GM23338 (cell line): ENCODE measurements around the gene TINAGL1. TPM values are rescaled to one million over a fixed set of nuclear protein-coding genes. Genes with fewer than 3 reads are reported as not detected.

Experiments
- ATAC-seq: fragments of 200-7000 bp; cut with Tn5 transposase; 3 replicates; pipeline ENCODE4 v1.9.1; 2020
- DNase-seq: peaks from one replicate; pipeline ENCODE4 v3.0.0-alpha.2; 2015; ENCODE audit warnings: low spot score
- H2AFZ ChIP-seq: fragments of 200-600 bp; sonication (generic); 2 replicates; pipeline ENCODE4 v1.8.0; 2016; ENCODE audit warnings: antibody characterized with exemption, mild to moderate bottlenecking, moderate library complexity
- H3F3A ChIP-seq: fragments of 200-600 bp; sonication (generic); replicated peaks from 2 replicates; pipeline ENCODE4 v1.8.0; 2017; ENCODE audit warnings: antibody characterized with exemption, mixed run types, low read depth
- H3K27ac ChIP-seq: fragments of 200-600 bp; sonication (generic); 2 replicates; pipeline ENCODE4 v1.6.1; 2016; ENCODE audit warnings: low read depth
- H3K27me3 ChIP-seq: fragments of 200-600 bp; sonication (generic); 2 replicates; pipeline ENCODE4 v1.8.0; 2016; ENCODE audit warnings: mild to moderate bottlenecking, mixed run types, moderate library complexity; ENCODE audit not compliant: insufficient read depth
- H3K36me3 ChIP-seq: fragments of 200-600 bp; sonication (generic); 2 replicates; pipeline ENCODE4 v1.8.0; 2016; ENCODE audit warnings: mild to moderate bottlenecking; ENCODE audit not compliant: insufficient read depth
- H3K4me1 ChIP-seq: fragments of 200-600 bp; sonication (generic); 2 replicates; pipeline ENCODE4 v1.8.0; 2016; ENCODE audit warnings: mild to moderate bottlenecking, moderate library complexity; ENCODE audit not compliant: insufficient read depth
- H3K4me2 ChIP-seq: fragments of 200-600 bp; sonication (generic); 2 replicates; pipeline ENCODE4 v1.7.1; 2017; ENCODE audit warnings: mixed run types
- H3K4me3 ChIP-seq: fragments of 200-600 bp; sonication (generic); 2 replicates; pipeline ENCODE4 v1.6.1; 2016; ENCODE audit warnings: mixed run types
- H3K79me2 ChIP-seq: fragments of 200-600 bp; sonication (generic); replicated peaks from 2 replicates; pipeline ENCODE4 v1.8.0; 2017; ENCODE audit warnings: mild to moderate bottlenecking; ENCODE audit not compliant: insufficient read depth
- H3K9me2 ChIP-seq: fragments of 200-600 bp; sonication (generic); 2 replicates; pipeline ENCODE4 v1.8.0; 2017; ENCODE audit not compliant: insufficient read depth
- H4K20me1 ChIP-seq: fragments of 200-600 bp; sonication (generic); replicated peaks from 2 replicates; pipeline ENCODE4 v1.8.0; 2017; ENCODE audit warnings: mild to moderate bottlenecking; ENCODE audit not compliant: insufficient read depth
- H3K27ac Mint-ChIP-seq: 2 replicates; pipeline ENCODE4 v1.8.0; 2020; ENCODE audit warnings: inconsistent platforms, mild to moderate bottlenecking, moderate library complexity, mixed read lengths
- H3K27me3 Mint-ChIP-seq: 3 replicates; pipeline ENCODE4 v1.8.0; 2022; ENCODE audit warnings: low read depth, mild to moderate bottlenecking, moderate library complexity, mixed read lengths, inconsistent platforms; ENCODE audit not compliant: insufficient read depth, poor library complexity
- H3K36me3 Mint-ChIP-seq: 3 replicates; pipeline ENCODE4 v1.8.0; 2021; ENCODE audit warnings: low read depth, mild to moderate bottlenecking, inconsistent platforms, moderate library complexity, mixed read lengths
- H3K4me1 Mint-ChIP-seq: 3 replicates; pipeline ENCODE4 v1.8.0; 2020; ENCODE audit warnings: mild to moderate bottlenecking, inconsistent platforms, mixed read lengths
- H3K4me3 Mint-ChIP-seq: 3 replicates; pipeline ENCODE4 v1.8.0; 2021; ENCODE audit warnings: moderate library complexity, mild to moderate bottlenecking, inconsistent platforms, mixed read lengths
- H3K9me3 Mint-ChIP-seq: 3 replicates; pipeline ENCODE4 v1.8.0; 2020; ENCODE audit warnings: moderate library complexity, mild to moderate bottlenecking, inconsistent platforms, mixed read lengths
- EZH2 ChIP-seq: fragments of 200-600 bp; sonication (generic); IDR thresholded peaks from one replicate; pipeline ENCODE4 v1.8.0; 2017; ENCODE audit warnings: antibody characterized with exemption, mild to moderate bottlenecking, low read depth; ENCODE audit not compliant: unreplicated experiment
- JUNB ChIP-seq: IDR thresholded peaks from one replicate; pipeline ENCODE4 v1.6.1; 2016; ENCODE audit warnings: antibody characterized with exemption; ENCODE audit not compliant: unreplicated experiment
- POLR2AphosphoS5 ChIP-seq: IDR thresholded peaks from 2 replicates; pipeline ENCODE4 v1.6.1; 2016; ENCODE audit warnings: antibody characterized with exemption, low read depth
- STAT1 ChIP-seq: IDR thresholded peaks from one replicate; pipeline ENCODE4 v1.6.1; 2016; ENCODE audit warnings: antibody characterized with exemption; ENCODE audit not compliant: unreplicated experiment
- ZNF331 ChIP-seq: fragments of 250-450 bp; sonication (Bioruptor Pico); IDR thresholded peaks from 2 replicates; pipeline ENCODE4 v1.5.0; 2020; ENCODE audit warnings: low read depth, mild to moderate bottlenecking, moderate library complexity
- polyA plus RNA-seq: library from polyadenylated mRNA; unstranded; fragments of >200 nt; fragmentation: Nextera tagmentation; extraction: Ambion mirVana; gene quantifications from 2 replicates; pipeline ENCODE4 v1.2.1, GENCODE V29; 2016
- total RNA-seq: library from RNA; depleted of rRNA; stranded (reverse); fragments of >200 nt; shearing (Covaris generic); gene quantifications from 2 replicates; pipeline ENCODE4 v1.2.3, GENCODE V29; 2014
- TF ChIP-seq, protein P1 (sequence below): IDR thresholded peaks from 2 replicates; pipeline ENCODE4 v1.6.1; 2016; ENCODE audit warnings: antibody characterized with exemption
- TF ChIP-seq, protein P2 (sequence below): IDR thresholded peaks from one replicate; pipeline ENCODE4 v1.6.1; 2018; ENCODE audit warnings: antibody characterized with exemption; ENCODE audit not compliant: unreplicated experiment
- TF ChIP-seq, protein P3 (sequence below), 2 experiments: fragments of 200-600 bp in 1 of 2; sonication (generic) in 1 of 2; conservative IDR thresholded peaks; 2 replicates each; pipeline versions ENCODE4 v1.5.1 to v1.6.1; 2016 to 2017; ENCODE audit warnings: antibody characterized with exemption in 2 of 2, low read depth in 2 of 2, mild to moderate bottlenecking in 2 of 2, moderate library complexity in 1 of 2

TINAGL1 gene
- total and polyA plus RNA-seq, 2 experiments from 2014 or later, result 6.8 to 15.8 TPM

DNA sequence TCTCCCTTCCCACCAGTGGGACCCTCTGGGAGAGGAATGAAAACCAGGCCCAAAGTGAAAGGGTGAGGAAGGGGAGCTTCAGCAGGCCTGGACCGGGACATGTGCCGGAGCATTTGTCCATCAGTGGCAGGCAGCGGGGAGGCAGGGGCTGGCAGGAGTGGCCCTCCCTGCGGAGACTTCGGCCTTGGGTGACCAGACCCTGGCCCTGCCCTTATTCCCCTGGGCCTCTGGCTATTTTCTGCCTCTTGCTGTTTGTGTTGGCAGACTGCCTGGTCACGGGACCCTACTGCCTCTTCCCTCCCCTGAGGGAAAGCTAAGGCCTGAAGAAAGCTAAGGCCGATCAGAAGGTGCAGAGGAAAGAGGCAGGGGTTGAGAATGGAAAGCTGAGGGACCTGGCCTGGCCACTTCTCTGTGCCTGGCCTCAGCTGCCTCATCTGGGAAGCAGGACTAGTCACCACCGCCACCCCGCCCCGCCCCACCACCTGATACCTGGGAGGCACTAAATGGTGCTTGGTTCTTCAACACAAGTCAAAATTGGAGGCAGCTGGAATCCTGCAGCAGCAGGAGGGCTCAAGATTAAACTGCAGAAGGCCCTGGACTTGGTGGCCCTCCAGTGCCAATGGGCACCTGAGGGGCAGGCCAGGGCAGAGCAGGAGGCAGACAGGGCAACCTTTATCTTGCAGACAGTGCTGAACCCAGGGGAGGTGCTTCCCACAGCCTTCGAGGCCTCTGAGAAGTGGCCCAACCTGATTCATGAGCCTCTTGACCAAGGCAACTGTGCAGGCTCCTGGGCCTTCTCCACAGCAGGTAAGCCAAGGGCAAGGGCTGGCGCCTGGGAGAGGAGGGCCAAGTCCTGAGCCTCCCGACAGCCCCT lies 7.9 kb downstream of the TINAGL1 start (continued):
- TF ChIP-seq, protein P1, sequence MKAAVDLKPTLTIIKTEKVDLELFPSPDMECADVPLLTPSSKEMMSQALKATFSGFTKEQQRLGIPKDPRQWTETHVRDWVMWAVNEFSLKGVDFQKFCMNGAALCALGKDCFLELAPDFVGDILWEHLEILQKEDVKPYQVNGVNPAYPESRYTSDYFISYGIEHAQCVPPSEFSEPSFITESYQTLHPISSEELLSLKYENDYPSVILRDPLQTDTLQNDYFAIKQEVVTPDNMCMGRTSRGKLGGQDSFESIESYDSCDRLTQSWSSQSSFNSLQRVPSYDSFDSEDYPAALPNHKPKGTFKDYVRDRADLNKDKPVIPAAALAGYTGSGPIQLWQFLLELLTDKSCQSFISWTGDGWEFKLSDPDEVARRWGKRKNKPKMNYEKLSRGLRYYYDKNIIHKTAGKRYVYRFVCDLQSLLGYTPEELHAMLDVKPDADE, result no peak
- TF ChIP-seq, protein P2, sequence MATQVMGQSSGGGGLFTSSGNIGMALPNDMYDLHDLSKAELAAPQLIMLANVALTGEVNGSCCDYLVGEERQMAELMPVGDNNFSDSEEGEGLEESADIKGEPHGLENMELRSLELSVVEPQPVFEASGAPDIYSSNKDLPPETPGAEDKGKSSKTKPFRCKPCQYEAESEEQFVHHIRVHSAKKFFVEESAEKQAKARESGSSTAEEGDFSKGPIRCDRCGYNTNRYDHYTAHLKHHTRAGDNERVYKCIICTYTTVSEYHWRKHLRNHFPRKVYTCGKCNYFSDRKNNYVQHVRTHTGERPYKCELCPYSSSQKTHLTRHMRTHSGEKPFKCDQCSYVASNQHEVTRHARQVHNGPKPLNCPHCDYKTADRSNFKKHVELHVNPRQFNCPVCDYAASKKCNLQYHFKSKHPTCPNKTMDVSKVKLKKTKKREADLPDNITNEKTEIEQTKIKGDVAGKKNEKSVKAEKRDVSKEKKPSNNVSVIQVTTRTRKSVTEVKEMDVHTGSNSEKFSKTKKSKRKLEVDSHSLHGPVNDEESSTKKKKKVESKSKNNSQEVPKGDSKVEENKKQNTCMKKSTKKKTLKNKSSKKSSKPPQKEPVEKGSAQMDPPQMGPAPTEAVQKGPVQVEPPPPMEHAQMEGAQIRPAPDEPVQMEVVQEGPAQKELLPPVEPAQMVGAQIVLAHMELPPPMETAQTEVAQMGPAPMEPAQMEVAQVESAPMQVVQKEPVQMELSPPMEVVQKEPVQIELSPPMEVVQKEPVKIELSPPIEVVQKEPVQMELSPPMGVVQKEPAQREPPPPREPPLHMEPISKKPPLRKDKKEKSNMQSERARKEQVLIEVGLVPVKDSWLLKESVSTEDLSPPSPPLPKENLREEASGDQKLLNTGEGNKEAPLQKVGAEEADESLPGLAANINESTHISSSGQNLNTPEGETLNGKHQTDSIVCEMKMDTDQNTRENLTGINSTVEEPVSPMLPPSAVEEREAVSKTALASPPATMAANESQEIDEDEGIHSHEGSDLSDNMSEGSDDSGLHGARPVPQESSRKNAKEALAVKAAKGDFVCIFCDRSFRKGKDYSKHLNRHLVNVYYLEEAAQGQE, result no peak
- no peak for TF ChIP-seq STAT1

DNA sequence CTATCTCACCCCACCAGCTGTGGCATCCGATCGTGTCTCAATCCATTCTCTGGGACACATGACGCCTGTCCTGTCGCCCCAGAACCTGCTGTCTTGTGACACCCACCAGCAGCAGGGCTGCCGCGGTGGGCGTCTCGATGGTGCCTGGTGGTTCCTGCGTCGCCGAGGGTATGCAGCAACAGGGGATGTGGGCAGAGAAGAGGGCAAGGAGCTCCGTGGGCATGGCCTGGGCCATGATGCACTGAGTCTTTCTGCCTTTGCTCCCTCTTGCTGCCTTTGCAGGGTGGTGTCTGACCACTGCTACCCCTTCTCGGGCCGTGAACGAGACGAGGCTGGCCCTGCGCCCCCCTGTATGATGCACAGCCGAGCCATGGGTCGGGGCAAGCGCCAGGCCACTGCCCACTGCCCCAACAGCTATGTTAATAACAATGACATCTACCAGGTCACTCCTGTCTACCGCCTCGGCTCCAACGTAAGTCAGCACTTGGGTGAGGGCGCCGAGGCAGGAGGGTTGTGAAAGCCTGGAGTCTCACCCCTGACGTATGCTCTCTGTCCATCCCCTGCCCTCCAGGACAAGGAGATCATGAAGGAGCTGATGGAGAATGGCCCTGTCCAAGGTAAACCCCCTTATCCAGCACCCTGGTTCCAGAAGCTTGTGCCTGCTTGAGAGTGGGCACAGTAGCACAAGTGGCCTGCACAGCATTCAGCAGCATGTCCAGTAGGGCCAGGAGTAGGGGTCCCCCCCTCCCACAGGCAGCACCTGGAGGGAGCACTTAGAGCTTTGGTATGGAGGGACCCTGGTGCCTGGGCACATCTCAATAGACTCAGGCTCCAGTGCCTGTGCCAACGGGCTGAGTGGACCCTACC lies 8.8 kb downstream of the TINAGL1 start:
- Mint-ChIP-seq H3K27me3 (peaks cover 17% of the 10 kb centered on the region), H3K4me3 (no peak overlapping the region), H3K36me3 (no peaks in the 10 kb centered on the region), H3K9me3 (no peaks in the 10 kb centered on the region), H3K4me1 (peaks cover 40% of the 10 kb centered on the region), H3K27ac (no peak overlapping the region)
- Histone ChIP-seq H3K4me1 (peaks cover 45% of the 10 kb centered on the region), H3F3A (peaks cover 5% of the 10 kb centered on the region), H2AFZ (no peak overlapping the region), H3K27ac (no peak overlapping the region), H3K36me3 (no peaks in the 10 kb centered on the region), H3K27me3 (peaks cover 17% of the 10 kb centered on the region), H3K4me2 (no peak overlapping the region), H3K79me2 (no peaks in the 10 kb centered on the region), H4K20me1 (peaks cover 4% of the 10 kb centered on the region; the same call in 1 of the 2 replicates), H3K4me3 (no peak overlapping the region), H3K9me2 (no peaks in the 10 kb centered on the region)
- ATAC-seq, result no peak
- TF ChIP-seq, protein P1, result no peak
- TF ChIP-seq, protein P3, sequence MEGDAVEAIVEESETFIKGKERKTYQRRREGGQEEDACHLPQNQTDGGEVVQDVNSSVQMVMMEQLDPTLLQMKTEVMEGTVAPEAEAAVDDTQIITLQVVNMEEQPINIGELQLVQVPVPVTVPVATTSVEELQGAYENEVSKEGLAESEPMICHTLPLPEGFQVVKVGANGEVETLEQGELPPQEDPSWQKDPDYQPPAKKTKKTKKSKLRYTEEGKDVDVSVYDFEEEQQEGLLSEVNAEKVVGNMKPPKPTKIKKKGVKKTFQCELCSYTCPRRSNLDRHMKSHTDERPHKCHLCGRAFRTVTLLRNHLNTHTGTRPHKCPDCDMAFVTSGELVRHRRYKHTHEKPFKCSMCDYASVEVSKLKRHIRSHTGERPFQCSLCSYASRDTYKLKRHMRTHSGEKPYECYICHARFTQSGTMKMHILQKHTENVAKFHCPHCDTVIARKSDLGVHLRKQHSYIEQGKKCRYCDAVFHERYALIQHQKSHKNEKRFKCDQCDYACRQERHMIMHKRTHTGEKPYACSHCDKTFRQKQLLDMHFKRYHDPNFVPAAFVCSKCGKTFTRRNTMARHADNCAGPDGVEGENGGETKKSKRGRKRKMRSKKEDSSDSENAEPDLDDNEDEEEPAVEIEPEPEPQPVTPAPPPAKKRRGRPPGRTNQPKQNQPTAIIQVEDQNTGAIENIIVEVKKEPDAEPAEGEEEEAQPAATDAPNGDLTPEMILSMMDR (conservative IDR thresholded peaks at IDR 0.05; ENCODE audit: low read depth in 2 of 2), result no peak
- TF ChIP-seq ZNF331 (CRISPR knock-in tag) (no peak), POLR2AphosphoS5 (no peak), EZH2 (no peak), JUNB (no peak)
- TF ChIP-seq, protein P2, result no peak
- DNase-seq, result no peak
